T follicular helper cell (primary cell): ENCODE data around the gene SCN8A.
"Not testable (repeated sequence)": the region's sequence is repeated elsewhere in the genome, so short reads cannot be mapped to it uniquely, and the experiment has no call there.

ENCODE experiments used
- DNase-seq: peaks from one replicate; pipeline ENCODE4 v3.0.0-alpha.2; 2020; ENCODE audit warnings: low read depth

SCN8A gene

DNA sequence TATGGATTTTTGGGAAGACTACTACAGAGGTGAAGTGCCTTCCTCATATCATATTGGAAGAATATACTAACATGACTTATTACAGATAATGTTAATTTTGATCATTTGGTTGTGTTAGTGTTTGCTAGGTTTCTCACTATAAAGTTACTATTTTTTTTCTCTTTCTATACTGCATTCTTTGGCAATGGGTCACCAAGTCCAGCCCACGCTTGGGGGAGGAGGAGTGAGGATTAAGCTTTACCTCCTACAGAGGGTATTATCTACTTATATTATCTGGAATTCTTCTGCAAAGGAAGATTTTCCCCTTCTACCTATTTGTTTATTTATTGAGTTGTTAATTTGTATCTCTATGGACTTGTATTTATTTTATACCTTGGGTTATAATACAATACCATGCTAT is 31.5 kb downstream of the SCN8A start:
- no peak for DNase-seq

GRCh38 chr12:51625370-51625769 is 34.3 kb downstream of the SCN8A start:
- DNase-seq: no peak

- DNase-seq: no peak
These were observed 35.1 kb downstream of the SCN8A start for GRCh38 chr12:51626115-51626514.

GRCh38 chr12:51626629-51627028 is 35.6 kb downstream of the SCN8A start:
- DNase-seq: no peak

DNA sequence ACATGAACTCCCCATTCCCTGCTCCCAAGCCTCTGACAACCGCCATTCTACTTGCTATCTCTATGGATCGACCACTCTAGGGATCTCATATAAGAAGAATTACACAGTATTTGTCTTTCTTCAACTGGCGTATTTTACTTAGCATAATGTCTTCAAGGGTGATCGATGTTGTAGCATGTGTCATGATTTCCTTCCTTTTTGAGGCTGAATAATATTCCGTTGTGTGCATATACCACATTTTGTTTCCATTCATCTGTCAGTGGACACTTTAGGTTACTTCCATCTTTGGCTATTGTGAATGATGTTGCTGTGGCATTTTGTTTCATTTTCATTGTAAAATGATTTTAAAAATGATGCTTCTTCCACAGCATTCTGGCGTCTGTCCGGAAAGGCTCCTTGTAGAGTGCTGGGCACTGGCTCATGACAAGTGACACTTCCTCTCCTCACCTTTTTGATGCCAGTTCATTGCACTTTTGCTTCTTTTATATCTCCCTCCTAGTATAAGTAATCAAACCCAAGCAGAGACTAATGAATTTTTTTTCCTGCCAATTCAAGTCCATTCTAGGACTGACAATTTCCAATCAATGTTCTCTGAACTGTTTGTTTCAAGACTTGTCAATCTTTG is 39.3 kb downstream of the SCN8A start:
- no peak for DNase-seq

- no peak for DNase-seq
These were observed 40.0 kb downstream of the SCN8A start for GRCh38 chr12:51630986-51631385.

GRCh38 chr12:51631591-51631990 is 40.6 kb downstream of the SCN8A start:
- DNase-seq: no peak

DNA sequence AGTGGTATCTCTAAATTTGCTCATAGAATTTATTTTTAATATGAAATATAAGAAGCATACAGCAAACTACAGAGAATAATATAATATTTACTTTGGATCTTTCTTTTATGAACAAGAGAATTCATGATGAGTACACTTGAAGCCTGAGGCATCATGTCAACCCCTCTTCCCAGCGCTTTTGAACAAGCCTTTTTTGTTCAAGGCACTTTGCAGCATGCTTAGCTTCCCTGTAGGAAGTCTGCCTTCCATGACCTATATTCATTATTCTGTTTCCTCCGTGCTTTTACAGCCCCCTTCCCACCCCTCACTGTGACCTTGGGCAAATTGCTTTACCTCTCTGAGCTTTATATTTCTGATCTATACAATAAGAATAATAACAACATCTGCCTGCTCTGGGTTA is 41.6 kb downstream of the SCN8A start:
- DNase-seq: no peak

GRCh38 chr12:51635346-51635745 is 44.3 kb downstream of the SCN8A start:
- no peak for DNase-seq

DNA sequence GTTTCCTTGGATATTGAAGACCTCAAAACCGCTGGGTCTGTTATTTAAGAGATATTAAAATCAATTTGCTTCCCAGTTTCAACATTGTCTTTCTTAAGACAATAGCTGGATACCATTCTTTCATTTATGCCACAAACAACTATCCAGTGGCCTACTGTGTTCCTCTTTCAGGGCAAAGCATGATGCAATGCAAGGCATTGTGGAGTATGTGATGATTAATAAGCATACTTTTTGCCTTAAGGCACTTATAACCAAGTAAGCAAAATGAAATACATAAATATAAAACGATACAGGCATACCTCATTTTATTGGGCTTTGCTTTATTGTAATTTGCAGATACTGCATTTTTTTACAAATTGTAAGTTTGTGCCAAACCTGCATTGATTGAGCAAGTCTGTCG is 45.5 kb downstream of the SCN8A start:
- DNase-seq: no peak

DNA sequence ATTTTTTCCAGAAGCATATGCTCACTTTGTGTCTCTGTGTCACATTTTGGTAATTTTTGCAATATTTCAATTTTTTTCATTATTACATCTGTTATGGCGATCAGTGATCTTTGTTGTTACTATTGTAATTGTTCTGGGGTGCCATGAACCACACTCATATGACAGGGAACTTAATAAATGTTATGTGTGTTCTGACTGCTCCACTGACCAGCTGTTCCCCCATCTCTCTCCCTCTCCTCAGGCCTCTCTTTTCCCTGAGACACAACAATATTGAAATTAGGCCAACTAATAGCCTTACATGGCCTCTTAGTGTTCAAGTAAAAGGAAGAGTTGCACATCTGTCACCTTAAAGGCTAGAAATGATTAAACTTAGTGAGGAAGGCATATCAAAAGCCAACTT is 46.0 kb downstream of the SCN8A start:
- no peak for DNase-seq

DNA sequence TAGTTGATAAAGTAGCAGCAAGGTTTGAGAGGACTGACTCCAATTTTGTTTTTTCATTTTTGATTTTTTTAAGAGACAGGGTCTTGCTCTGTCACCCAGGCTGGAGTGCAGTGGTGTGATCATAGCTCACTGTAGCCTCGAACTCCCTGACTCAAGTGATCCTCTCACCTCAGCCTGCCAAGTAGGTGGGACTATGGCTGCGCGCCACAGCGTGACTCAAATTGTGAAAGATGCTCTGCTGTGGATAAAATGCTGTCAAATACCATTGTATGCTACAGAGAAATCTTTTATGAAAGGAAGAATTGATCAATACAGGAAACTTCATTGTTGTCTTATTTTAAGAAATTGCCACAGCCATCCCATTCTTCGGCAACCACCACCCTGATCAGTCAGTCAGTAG is 48.3 kb downstream of the SCN8A start:
- DNase-seq: no peak

GRCh38 chr12:51642286-51642685 is 51.3 kb downstream of the SCN8A start:
- DNase-seq: no peak

DNA sequence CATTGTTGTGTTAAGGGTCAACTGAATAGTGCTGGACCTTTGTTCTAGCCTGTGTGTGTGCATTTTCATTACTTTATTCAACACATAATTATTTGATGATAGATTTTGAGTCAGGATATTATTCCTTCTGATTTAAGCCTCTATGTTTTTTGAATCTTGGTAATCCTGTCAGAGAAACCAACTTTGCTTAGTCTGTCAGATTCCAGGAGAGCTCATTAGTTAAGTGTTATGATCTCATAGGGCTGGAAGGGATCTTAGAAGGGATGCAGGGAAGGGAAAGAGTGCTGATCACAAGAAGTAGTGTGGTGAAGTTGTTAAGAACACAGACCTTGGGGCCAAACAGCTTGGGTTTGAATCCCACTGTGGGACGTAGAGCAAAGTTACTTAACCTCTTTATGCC is 52.9 kb downstream of the SCN8A start:
- no peak for DNase-seq

DNA sequence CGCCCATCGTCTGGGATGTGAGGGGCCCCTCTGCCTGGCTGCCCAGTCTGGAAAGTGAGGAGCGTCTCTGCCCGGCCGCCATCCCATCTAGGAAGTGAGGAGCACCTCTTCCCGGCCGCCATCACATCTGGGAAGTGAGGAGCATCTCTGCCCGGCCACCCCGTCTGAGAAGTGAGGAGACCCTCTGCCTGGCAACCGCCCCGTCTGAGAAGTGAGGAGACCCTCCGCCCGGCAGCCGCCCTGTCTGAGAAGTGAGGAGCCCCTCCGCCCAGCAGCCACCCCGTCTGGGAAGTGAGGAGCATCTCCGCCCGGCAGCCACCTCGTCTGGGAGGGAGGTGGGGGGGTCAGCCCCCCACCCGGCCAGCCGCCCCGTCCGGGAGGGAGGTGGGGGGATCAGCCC is 53.7 kb downstream of the SCN8A start:
- not testable (repeated sequence) for DNase-seq

- no peak for DNase-seq
These were observed 54.9 kb downstream of the SCN8A start for GRCh38 chr12:51645961-51646360.

DNA sequence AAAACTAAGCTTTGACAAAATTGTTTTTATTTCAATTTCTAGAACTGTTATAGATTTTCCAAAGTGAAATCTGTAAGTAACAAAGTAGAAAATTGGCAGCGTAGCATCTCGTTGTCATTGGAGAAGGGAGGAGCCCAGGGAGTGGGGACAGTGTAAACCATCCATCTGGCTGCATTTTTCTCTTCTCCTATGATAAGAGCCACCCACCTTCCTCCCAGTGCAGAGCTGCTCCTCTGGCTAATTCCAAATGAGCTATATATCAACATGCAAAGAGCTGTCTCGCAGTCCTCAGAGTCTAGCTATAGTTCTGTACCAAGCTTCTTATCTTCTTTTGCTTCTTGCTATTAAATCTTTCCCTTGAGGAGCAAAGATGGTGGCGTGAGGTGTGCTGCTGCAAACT is 56.6 kb downstream of the SCN8A start:
- DNase-seq: no peak

DNA sequence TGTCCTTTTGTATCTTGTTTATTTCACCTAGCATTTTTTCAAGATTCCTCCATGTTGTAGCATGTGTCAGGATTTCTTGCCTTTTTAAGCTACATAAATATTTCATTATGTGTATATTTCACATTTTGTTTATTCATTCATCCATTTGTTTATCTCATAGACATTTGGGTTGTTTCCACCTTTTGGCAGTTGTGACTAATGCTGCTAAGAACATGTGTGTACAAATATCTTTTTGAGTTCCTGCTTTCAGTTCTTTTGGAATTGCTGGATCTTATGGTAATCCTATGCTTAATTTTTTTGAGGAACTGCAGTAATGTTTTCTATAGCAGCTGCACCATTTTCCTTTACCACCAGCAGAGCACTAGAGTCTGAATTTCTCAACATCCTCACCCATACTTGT is 62.4 kb downstream of the SCN8A start:
- no peak for DNase-seq

DNA sequence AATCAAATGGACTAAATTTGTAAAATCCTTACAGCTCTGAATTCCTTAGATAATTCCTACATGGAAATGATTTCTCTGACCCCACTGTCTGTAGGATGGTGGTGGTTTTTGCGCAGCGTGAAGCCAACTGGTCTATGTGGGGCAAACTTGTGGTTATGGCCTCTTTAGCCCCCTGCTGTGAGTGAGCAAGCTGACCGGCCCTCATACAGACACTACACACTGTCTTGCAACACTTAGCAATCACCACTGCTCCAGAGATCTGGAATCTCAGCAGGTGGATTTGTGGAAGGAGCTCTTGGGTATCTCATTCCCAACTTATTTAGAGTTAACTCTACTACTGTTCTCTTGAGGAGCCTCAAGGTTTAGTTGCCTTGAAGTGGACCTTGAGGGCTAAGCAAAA is 70.2 kb downstream of the SCN8A start:
- no peak for DNase-seq

DNA sequence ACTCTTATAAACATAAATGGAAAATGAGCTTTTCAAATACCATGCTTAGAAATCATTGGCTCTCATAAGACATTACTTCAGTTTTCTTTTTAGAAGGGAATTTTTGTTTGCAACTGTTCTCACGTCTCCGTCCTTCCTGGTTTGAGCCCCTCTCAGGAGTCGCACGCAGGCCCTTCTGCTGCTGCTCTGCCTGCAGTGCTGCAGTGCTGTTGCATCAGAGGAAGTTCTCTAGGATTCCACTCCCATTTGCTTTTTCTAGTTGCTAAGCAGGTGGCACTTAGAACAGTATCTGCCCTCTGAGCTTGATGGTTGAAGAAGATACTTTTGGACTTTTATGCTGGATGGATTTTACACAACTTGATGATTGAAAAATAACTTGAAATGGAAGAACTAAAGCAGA is 70.8 kb downstream of the SCN8A start:
- no peak for DNase-seq

DNA sequence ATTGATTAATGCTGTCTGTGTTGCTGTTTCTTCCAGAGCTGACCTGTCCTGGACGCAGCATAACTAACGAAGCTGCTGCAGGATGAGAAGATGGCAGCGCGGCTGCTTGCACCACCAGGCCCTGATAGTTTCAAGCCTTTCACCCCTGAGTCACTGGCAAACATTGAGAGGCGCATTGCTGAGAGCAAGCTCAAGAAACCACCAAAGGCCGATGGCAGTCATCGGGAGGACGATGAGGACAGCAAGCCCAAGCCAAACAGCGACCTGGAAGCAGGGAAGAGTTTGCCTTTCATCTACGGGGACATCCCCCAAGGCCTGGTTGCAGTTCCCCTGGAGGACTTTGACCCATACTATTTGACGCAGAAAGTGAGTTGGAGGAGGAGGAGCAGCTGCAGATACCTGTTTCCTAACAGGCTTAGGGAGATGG is 71.7 kb downstream of the SCN8A start:
- DNase-seq: no peak

DNA sequence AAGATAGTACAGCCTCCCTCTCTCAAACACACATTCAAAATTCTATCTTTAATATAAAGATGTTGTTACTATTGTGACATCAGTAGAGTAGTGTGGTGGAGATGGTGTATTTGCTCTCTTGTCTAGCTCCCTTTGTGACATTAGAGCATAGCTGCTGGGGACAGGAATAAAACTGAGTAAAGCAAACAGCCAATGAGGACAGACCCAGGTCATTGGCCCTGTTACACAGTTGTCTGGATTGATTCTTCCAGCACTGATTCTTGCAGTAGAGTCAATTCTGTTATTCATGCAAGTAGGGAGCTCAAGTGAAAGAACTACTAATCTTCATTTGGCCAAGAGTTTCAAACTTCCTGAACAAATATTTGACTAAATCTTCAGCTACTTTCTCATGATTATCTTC is 72.4 kb downstream of the SCN8A start:
- DNase-seq: no peak

- no peak for DNase-seq
These were observed 75.7 kb downstream of the SCN8A start for GRCh38 chr12:51666696-51667095.

- no peak for DNase-seq
These were observed 76.2 kb downstream of the SCN8A start for GRCh38 chr12:51667269-51667668.

DNA sequence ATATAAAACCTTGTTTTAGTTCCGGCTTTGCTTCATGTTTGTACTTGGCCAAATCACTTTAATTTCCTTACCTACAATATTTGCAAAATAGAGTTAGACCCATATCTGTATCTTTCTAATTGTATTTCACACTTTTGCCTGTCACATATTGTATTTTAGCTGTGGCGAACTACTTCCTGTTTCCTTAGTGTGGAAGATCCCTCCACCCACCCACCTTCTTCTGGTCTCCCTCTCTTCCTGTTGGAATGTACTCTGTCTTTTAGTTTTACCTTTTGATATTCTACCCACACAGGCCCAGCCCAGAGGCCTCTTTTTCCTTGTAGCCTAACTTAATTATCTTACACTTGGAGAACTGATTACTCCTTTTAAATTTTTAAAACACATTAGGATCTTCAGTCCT is 78.2 kb downstream of the SCN8A start:
- no peak for DNase-seq
